ENCODE results near the gene CCSER2.

The CCSER2 gene

GRCh38 chr10:84348447-84348846, 20.1 kb downstream of the CCSER2 start:
- no peak for DNase-seq

- no peak for DNase-seq
Observed at GRCh38 chr10:84348860-84349259, 20.5 kb downstream of the CCSER2 start.

GRCh38 chr10:84352251-84352842, 24.0 kb downstream of the CCSER2 start:
- DNase-seq: peak; percentile 70

- no peak for DNase-seq
Observed at GRCh38 chr10:84353052-84353803, 24.8 kb downstream of the CCSER2 start.

GRCh38 chr10:84354623-84355022, 26.2 kb downstream of the CCSER2 start:
- no peak for DNase-seq

- DNase-seq: no peak
Observed at GRCh38 chr10:84355106-84355505, 26.7 kb downstream of the CCSER2 start.

GRCh38 chr10:84356928-84357327, 28.5 kb downstream of the CCSER2 start:
- no peak for DNase-seq

GRCh38 chr10:84358743-84359142, 30.4 kb downstream of the CCSER2 start:
- DNase-seq: no peak

GRCh38 chr10:84360637-84361365, 32.4 kb downstream of the CCSER2 start:
- no peak for DNase-seq

GRCh38 chr10:84365335-84365881, 37.0 kb downstream of the CCSER2 start:
- DNase-seq: no peak

GRCh38 chr10:84366041-84366440, 37.7 kb downstream of the CCSER2 start:
- DNase-seq: no peak

- no peak for DNase-seq
Observed at GRCh38 chr10:84367256-84367655, 38.9 kb downstream of the CCSER2 start.

GRCh38 chr10:84368828-84369227, 40.4 kb downstream of the CCSER2 start:
- DNase-seq: no peak

GRCh38 chr10:84370283-84370682, 41.9 kb downstream of the CCSER2 start:
- DNase-seq: no peak

GRCh38 chr10:84371944-84372343, 43.6 kb downstream of the CCSER2 start:
- no peak for DNase-seq

- no peak for DNase-seq
Observed at GRCh38 chr10:84373000-84373399, 44.6 kb downstream of the CCSER2 start.

- DNase-seq: no peak
Observed at GRCh38 chr10:84374455-84374854, 46.1 kb downstream of the CCSER2 start.

- DNase-seq: peak; percentile 56
Observed at GRCh38 chr10:84375011-84375410, 46.6 kb downstream of the CCSER2 start.

- DNase-seq: no peak
Observed at GRCh38 chr10:84375881-84376280, 47.5 kb downstream of the CCSER2 start.

- no peak for DNase-seq
Observed at GRCh38 chr10:84388148-84388547, 59.8 kb downstream of the CCSER2 start.

GRCh38 chr10:84390364-84390763, 62.0 kb downstream of the CCSER2 start:
- no peak for DNase-seq

GRCh38 chr10:84391326-84391725, 62.9 kb downstream of the CCSER2 start:
- no peak for DNase-seq

- DNase-seq: no peak
Observed at GRCh38 chr10:84392181-84392580, 63.8 kb downstream of the CCSER2 start.

- no peak for DNase-seq
Observed at GRCh38 chr10:84395581-84395980, 67.2 kb downstream of the CCSER2 start.

Measured in CD4-positive, alpha-beta T cell treated with Interleukin-6 for 4 hours (primary cell).